ENCODE results near the gene GPAM.
"Not testable (repeated sequence)": the region's sequence is repeated elsewhere in the genome, so short reads cannot be mapped to it uniquely, and the experiment has no call there.

The GPAM gene

DNA sequence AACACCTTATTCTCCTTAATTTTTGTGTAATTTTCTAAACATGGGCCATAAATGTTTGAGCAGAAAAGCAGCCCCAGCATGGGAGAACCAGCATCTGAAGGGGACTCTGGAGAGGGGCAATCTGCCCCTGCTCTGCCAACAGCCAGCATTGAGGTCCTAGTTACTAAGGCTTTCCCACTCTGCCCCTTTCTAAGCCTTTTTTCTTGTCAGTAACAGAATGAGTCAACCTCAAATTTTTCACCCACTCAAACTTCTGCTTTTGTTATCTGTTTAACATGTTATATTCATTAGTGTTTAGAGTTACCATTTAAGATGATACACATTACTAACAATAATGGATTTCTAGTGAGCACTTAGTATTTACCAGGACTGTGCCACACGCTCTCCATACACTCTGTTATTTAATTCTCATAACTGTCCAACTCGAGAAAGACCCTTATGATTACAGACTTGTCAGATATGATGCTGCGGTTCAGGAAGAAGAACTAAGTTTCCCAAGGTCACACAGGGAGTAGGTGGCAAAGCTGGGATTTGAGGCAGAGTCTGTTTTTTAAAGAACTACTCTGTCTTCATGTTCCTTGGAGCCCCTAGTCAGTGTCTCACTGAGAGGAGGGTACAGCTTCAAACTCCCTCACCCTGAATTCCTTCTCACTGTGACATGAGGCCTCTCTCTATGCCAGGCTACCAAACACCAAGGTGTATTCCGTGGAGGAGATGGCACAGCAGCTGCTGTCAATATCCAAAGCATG is 19.9 kb upstream of the GPAM start:
- CTCF ChIA-PET, result no interaction called here
- Mint-ChIP-seq H3K27ac (no peak overlapping the region), H3K4me3 (no peak overlapping the region), H3K9me3 (no peaks in the 10 kb centered on the region), H3K27me3 (peaks cover 18% of the 10 kb centered on the region), H3K36me3 (no peaks in the 10 kb centered on the region), H3K4me1 (no peaks in the 10 kb centered on the region)
- no peak for DNase-seq

DNA sequence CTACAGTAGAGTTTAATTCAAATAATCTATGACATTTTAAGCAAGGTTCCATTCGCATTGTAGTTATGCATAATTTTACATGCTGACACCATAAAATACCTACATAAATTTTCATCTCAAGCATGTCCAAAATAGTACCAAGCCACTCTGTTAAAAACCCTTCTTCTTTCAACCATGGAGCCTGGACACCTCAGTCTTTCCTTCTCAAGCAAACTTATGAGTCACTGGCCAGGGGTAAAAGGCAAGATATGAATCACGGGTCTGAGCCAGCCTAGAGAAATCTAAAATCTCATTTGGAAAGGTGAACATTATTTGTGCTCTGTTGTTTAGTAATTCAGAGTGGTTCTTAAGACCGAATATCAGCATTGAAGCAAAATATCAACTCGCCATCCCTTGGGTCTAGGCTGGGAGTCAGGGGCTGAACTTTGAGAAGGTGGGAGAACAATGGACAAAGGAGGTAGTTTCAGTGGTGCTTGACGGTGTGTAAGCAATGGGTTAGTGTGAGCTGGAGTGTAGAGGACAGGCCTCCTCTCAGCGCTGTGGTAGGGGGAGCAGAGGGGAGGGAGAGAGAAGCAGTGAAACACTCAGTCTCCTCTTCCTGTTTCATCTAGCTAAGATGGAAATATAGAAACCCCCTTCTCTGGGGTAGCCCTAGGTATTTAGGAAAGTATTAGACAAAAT is 19.1 kb upstream of the GPAM start:
- CTCF ChIA-PET, result interaction anchor here (0.5 kb wide), 1 partner anchor 119 kb away, joined by 5 read pairs; no protein-coding TSS in a partner anchor
- H3K4me1 Mint-ChIP-seq, result no peaks in the 10 kb centered on the region
- H3K36me3 Mint-ChIP-seq, result no peaks in the 10 kb centered on the region
- H3K27me3 Mint-ChIP-seq, result peaks cover 18% of the 10 kb centered on the region
- no peak overlapping the region for H3K4me3 Mint-ChIP-seq
- H3K27ac Mint-ChIP-seq, result no peak overlapping the region
- no peaks in the 10 kb centered on the region for H3K9me3 Mint-ChIP-seq
- no peak for DNase-seq

DNA sequence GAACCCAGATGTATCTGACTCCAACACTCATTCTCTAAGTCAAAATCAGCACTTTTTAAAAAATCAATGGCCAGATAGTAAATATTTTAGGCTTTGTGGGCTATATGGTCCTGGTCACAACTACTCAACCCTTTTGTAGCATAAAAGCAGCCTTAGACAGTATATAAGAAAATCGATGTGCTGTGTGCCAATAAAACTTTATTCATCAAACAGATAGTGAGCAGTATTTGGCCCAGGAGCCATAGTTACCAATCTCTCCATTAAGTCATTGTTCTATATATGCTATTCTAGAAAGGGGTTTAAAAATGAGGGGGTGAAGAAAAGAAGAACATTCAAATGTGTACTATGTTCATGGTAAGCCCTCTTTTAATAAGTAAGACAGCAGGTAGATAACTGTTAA is 18.5 kb upstream of the GPAM start:
- Mint-ChIP-seq H3K36me3 (no peaks in the 10 kb centered on the region), H3K27me3 (peaks cover 18% of the 10 kb centered on the region), H3K4me1 (no peaks in the 10 kb centered on the region), H3K4me3 (no peak overlapping the region), H3K9me3 (no peaks in the 10 kb centered on the region), H3K27ac (no peak overlapping the region)
- no peak for DNase-seq
- CTCF ChIA-PET, result no interaction called here

DNA sequence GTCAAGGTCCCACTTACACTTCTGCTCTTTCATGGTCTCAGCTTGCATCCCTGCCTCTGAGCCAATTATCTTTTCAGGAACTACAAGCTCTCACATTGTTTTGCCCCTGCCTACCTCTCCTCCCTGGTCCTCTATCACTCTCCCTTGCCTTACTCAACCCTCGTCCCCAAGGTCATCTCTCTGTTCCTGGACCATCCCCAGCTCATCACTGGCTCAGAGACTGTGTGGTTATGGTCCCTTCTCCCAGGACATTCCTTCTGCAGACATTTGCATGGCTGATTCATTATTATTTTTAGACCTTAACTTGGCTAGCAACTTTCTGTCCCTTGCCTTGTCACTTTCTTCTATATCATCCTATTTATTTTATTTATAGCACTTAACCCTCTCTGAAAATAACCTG is 17.8 kb upstream of the GPAM start:
- Mint-ChIP-seq H3K36me3 (no peaks in the 10 kb centered on the region), H3K27me3 (peaks cover 18% of the 10 kb centered on the region)

DNA sequence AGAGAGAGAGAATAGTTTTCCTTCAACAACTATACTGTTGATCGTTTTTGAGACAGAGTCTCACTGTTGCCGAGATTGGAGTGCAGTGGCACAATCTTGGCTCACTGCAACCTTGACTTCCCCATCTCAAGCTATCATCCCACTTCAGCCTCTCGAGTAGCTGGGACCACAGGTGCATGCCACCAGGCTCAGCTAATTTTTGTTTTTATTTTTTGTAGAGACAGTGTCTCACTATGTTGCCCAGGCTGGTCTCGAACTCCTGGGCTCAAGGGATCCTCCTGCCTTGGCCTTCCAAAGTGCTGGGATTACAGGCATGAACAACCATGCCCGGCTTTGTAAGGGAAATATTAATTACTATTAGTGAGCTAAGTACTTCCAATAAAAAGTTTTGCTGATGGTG is 16.7 kb upstream of the GPAM start:
- H3K4me1 Mint-ChIP-seq, DNase-seq, H3K36me3 Mint-ChIP-seq, H3K4me3 Mint-ChIP-seq, CTCF ChIA-PET, H3K27ac Mint-ChIP-seq, H3K9me3 Mint-ChIP-seq: not testable (repeated sequence)
- H3K27me3 Mint-ChIP-seq, result peaks cover 18% of the 10 kb centered on the region

More for the DNA sequence above, 17.8 kb upstream of the GPAM start:
- H3K27ac Mint-ChIP-seq, result no peak overlapping the region
- CTCF ChIA-PET, result no interaction called here
- no peaks in the 10 kb centered on the region for H3K9me3 Mint-ChIP-seq
- no peak for DNase-seq
- no peak overlapping the region for H3K4me3 Mint-ChIP-seq
- no peaks in the 10 kb centered on the region for H3K4me1 Mint-ChIP-seq

DNA sequence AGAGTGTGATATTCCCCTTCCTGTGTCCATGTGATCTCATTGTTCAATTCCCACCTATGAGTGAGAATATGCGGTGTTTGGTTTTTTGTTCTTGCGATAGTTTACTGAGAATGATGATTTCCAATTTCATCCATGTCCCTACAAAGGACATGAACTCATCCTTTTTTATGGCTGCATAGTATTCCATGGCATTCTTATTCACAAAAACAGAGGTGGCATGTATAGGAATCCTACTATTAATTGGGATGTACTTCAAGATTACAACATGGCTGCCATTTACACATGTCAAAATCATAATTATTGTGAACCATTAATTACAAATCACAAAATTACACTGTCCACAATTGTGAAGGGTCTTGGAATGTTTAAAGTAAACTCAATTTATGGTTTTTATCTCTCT is 14.1 kb upstream of the GPAM start:
- H3K27me3 Mint-ChIP-seq, H3K4me3 Mint-ChIP-seq, H3K9me3 Mint-ChIP-seq, DNase-seq, H3K36me3 Mint-ChIP-seq, CTCF ChIA-PET, H3K27ac Mint-ChIP-seq, H3K4me1 Mint-ChIP-seq: not testable (repeated sequence)

DNA sequence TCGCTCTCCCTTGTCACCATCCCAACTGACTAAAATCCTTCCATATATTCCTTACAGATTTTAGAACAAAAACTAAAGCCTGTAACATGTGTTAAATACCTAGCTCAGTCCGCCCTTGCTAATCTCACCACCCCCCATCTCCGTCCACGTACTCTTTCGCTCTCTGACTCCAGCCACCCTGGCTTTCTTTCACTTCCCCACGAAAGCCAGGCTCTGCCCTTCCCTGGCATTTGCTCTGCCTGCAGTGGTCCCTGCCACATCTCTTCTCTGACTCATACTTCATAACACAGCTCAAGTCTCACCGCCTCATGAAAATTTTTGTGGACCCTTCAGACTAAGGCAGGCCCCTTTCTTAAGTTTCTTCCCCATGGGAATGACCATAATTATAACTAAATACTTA is 11.7 kb upstream of the GPAM start:
- Mint-ChIP-seq H3K27me3 (no peaks in the 10 kb centered on the region), H3K27ac (no peak overlapping the region), H3K36me3 (no peaks in the 10 kb centered on the region), H3K9me3 (no peaks in the 10 kb centered on the region), H3K4me3 (no peak overlapping the region), H3K4me1 (no peaks in the 10 kb centered on the region)
- DNase-seq, result no peak
- CTCF ChIA-PET, result interaction anchor here (0.5 kb wide), 1 partner anchor 881 kb away, joined by 3 read pairs; no protein-coding TSS in a partner anchor

DNA sequence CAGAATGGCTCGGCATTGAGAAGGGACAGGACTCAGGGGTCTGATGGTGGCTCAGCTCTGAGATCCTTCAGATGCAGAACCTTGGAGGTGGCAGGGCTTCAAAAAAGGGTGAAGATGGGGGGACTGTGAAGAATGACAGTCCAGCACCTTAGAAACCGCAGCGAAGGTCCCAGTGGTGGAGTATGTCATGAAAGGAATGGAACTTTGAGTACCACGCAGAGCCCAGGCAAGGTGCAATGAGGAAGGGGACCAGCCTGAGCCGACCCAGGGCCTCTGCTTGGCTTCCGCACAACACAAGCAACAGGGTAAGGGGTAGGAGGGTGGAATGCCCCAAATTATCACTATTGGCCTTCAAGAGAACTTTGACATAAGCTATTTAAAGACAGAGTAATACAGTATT is 8.2 kb upstream of the GPAM start:
- DNase-seq, result no peak
- Mint-ChIP-seq H3K4me1 (no peaks in the 10 kb centered on the region), H3K27me3 (no peaks in the 10 kb centered on the region), H3K9me3 (no peaks in the 10 kb centered on the region), H3K4me3 (no peak overlapping the region), H3K27ac (no peak overlapping the region), H3K36me3 (no peaks in the 10 kb centered on the region)
- CTCF ChIA-PET, result no interaction called here

DNA sequence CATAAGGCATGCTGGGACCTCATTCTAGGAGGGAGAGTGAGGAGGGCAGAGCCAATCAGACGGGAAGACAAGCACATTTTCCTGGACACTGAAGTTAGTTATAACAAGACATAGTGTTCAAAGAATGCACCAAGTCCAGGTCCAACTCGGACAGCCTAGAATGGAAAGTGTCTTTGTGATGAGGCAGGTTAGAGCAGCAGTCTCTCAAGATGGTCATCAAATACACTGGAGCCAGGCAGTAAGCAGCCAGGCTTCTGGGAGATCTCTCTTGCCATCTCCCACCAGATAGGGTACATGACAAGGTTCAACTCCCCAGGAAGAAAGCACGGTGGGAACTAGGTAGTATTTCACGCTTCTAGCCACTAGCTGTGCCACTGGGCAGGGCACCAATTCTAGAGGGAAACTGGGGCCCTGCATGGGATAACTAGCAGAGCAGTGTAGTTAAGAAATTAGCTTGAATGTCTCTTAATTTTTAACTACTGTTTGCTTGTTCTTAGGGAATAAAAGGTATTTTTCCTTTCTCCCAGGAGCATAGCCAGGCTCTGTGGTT is 7.6 kb upstream of the GPAM start:
- DNase-seq, result no peak
- no peaks in the 10 kb centered on the region for H3K9me3 Mint-ChIP-seq
- H3K36me3 Mint-ChIP-seq, result no peaks in the 10 kb centered on the region
- no peak overlapping the region for H3K4me3 Mint-ChIP-seq
- no peak overlapping the region for H3K27ac Mint-ChIP-seq
- H3K27me3 Mint-ChIP-seq, result no peaks in the 10 kb centered on the region
- no peaks in the 10 kb centered on the region for H3K4me1 Mint-ChIP-seq
- CTCF ChIA-PET, result no interaction called here

DNA sequence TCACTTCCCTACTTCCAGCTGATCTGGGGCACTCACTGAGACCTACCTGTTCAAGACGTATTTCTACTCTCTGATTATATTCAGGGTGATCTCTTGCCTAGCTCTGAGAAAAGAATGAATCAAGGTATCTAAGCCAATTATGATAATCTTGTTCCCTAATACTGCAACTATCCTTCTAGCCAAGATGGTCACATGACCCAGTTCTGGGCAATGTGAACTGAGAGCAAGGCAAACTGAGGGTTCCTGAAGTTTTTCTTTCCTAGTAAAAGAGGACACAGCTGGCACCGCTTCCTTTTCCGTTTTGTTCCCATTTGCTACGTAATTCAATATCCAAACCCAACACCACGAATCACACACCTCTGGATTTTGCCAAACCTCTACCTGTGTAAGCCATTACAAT is 5.9 kb upstream of the GPAM start:
- no peak overlapping the region for H3K27ac Mint-ChIP-seq
- CTCF ChIA-PET, result no interaction called here
- H3K36me3 Mint-ChIP-seq, result no peaks in the 10 kb centered on the region
- H3K9me3 Mint-ChIP-seq, result peaks cover 8% of the 10 kb centered on the region
- H3K4me3 Mint-ChIP-seq, result no peak overlapping the region
- DNase-seq, result no peak
- H3K4me1 Mint-ChIP-seq, result peaks cover 10% of the 10 kb centered on the region
- H3K27me3 Mint-ChIP-seq, result no peaks in the 10 kb centered on the region

DNA sequence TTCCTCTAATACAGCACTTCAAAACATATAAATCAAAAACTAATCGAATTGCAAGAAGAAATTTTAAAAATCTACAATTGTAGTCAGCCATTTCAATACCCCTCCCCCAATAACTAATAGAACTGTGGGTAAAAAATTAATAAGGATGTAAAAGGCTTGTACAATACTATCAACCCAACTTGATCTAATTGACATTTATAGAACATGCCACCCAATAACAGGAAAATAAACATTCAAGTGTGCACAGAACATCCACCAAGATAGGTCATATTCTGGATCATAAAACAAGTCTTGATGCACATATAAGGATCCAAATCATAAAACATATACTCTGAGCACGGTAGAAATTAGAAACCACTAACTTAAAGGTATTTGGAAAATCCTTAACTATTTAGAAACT is 4.0 kb upstream of the GPAM start:
- DNase-seq, result no peak
- H3K27me3 Mint-ChIP-seq, result peaks cover 4% of the 10 kb centered on the region
- no peak overlapping the region for H3K27ac Mint-ChIP-seq
- peaks cover 8% of the 10 kb centered on the region for H3K9me3 Mint-ChIP-seq
- no peaks in the 10 kb centered on the region for H3K36me3 Mint-ChIP-seq
- peaks cover 27% of the 10 kb centered on the region for H3K4me1 Mint-ChIP-seq
- no peak overlapping the region for H3K4me3 Mint-ChIP-seq
- CTCF ChIA-PET, result no interaction called here

DNA sequence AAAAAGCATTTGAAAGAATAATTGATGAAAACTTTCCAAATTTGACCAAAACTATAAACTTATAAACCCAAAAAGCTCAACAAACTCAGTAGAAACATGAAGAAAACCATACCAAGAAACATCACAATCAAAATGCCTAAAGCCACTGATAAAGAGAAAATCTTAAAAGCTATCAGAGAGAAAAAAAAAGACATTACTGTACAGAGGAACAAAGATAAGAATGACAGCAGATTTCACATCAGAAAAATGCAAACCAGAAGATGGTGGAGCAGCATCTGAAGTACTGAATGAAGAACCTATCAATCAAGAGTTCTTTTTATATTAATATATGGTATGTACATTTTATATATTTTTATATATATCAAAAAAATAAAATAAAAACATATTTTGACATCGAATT is 2.4 kb upstream of the GPAM start:
- H3K27me3 Mint-ChIP-seq, result peaks cover 4% of the 10 kb centered on the region
- no peak overlapping the region for H3K4me3 Mint-ChIP-seq
- H3K27ac Mint-ChIP-seq, result no peak overlapping the region
- peaks cover 8% of the 10 kb centered on the region for H3K9me3 Mint-ChIP-seq
- no peak for DNase-seq
- H3K4me1 Mint-ChIP-seq, result peaks cover 32% of the 10 kb centered on the region
- H3K36me3 Mint-ChIP-seq, result no peaks in the 10 kb centered on the region
- CTCF ChIA-PET, result interaction anchor here (1.5 kb wide), 1 partner anchor 286 kb away, joined by 4 read pairs; no protein-coding TSS in a partner anchor

DNA sequence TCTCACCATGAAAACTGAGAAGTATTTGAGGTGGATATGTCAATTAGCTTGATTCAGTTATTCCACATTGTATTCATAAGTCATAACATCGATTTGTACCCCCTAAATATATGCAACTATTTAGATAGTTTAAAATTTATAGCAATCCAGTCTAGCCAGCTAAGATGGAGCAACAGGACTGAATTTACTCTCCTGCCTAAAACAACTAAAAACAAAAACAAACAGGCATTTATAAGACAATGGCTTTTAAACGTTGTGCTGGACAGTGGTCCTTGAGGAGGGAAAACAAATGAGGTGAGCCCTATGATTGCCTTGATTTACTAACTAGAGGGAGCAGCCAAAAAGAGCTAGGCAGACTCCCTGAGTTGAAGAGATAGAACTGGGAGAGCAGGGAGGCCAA is 814 bp upstream of the GPAM start:
- CTCF ChIA-PET, result interaction anchor here (1.2 to 1.6 kb wide), 4 partner anchors 17 to 47 kb away, joined by 3 to 5 read pairs (median 4); no protein-coding TSS in a partner anchor
- peaks cover 4% of the 10 kb centered on the region for H3K27me3 Mint-ChIP-seq
- H3K4me3 Mint-ChIP-seq, result peak overlapping the region; percentile 93
- DNase-seq, result no peak
- H3K4me1 Mint-ChIP-seq, result peaks cover 32% of the 10 kb centered on the region
- H3K9me3 Mint-ChIP-seq, result peaks cover 8% of the 10 kb centered on the region
- H3K36me3 Mint-ChIP-seq, result peaks cover 9% of the 10 kb centered on the region
- no peak overlapping the region for H3K27ac Mint-ChIP-seq

DNA sequence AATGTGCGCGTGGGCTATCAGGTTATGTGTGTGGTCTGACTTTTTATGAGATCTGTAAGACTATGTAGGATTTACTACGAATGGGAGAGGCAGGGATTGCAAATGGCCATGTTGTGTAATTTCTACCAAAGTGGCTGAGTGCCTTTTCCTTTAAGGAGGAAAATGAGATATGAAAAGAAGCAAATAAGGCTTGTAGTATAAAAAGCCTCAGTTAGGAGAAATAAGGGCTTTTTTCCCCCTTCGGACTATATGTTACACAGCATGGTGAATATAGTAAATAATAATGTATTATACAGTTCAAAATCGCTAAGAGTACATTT is 447 bp upstream of the GPAM start:
- peaks cover 8% of the 10 kb centered on the region for H3K9me3 Mint-ChIP-seq
- peak overlapping the region; percentile 93 for H3K4me3 Mint-ChIP-seq
- CTCF ChIA-PET, result interaction anchor here (1.2 to 2.5 kb wide), 5 partner anchors 17 to 47 kb away, joined by 3 to 9 read pairs (median 4); no protein-coding TSS in a partner anchor
- peaks cover 9% of the 10 kb centered on the region for H3K36me3 Mint-ChIP-seq
- peaks cover 32% of the 10 kb centered on the region for H3K4me1 Mint-ChIP-seq
- H3K27ac Mint-ChIP-seq, result peak overlapping the region; percentile 92
- peaks cover 4% of the 10 kb centered on the region for H3K27me3 Mint-ChIP-seq
- DNase-seq, result no peak

Measured in activated naive CD4-positive, alpha-beta T cell treated with anti-CD3 and anti-CD28 coated beads, Interleukin-2, amount 10 ng/mL, durations not matched to agents 7 days and 5 days (primary cell).